Measurements from ENCODE around the gene ARHGAP24. TPM values are rescaled to one million over a fixed set of nuclear protein-coding genes. Genes with fewer than 3 reads are reported as not detected.

The ARHGAP24 gene
- total RNA-seq, 2 donors from 2014 or later = 66.8 to 85.6 TPM

DNA sequence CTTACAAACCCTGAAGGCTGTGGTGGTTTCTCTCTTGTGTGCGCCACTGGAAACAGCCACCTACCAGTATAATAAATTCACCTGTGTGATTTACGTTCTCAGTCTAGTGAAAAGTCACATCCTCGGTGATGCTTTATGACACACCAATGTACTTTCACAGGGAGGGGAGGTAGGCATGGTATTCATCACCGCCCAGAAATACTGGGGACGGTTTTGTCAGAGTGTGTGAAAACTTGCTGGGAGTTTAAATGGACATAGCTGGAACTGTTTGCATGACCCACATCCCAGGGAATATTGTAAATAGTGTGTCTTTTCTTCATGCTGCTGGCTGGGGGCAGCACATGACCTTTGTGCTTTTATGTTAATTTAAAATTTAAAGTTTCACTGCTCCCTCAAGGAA is 463.1 kb downstream of the ARHGAP24 start:
- Histone ChIP-seq H3K9ac (ENCODE audit: extremely low read depth, low read length, poor library complexity, severe bottlenecking) (no peak overlapping the region), H3K9me3 (ENCODE audit: control insufficient read depth, low read length) (no peaks in the 10 kb centered on the region), H3K4me1 (ENCODE audit: control insufficient read depth, insufficient read depth, low read length) (no peaks in the 10 kb centered on the region), H3K27ac (ENCODE audit: low read depth, low read length) (no peak overlapping the region), H3K27me3 (ENCODE audit: control insufficient read depth, insufficient read depth, low read length, poor library complexity, severe bottlenecking) (no peaks in the 10 kb centered on the region), H3K36me3 (ENCODE audit: control insufficient read depth, insufficient read depth, low read length) (peaks cover 12% of the 10 kb centered on the region), H3K4me3 (ENCODE audit: low read length) (no peak overlapping the region)
- no peaks in the 10 kb centered on the region for H3K27me3 Mint-ChIP-seq (ENCODE audit: insufficient read depth)
- H3K4me3 Mint-ChIP-seq = no peak overlapping the region
- WGBS, 2 experiments (ENCODE audit: insufficient coverage in 1 of 2, insufficient read length in 1 of 2) = 89 to 94% methylated on average over 5 of the region's 5 CpGs
- no peak for DNase-seq
- no peaks in the 10 kb centered on the region for H3K9me3 Mint-ChIP-seq
- peaks cover 16% of the 10 kb centered on the region for H3K36me3 Mint-ChIP-seq (ENCODE audit: low read depth)
- H3K27ac Mint-ChIP-seq = no peak overlapping the region
- H3K4me1 Mint-ChIP-seq = no peaks in the 10 kb centered on the region
- TF ChIP-seq, protein P1, sequence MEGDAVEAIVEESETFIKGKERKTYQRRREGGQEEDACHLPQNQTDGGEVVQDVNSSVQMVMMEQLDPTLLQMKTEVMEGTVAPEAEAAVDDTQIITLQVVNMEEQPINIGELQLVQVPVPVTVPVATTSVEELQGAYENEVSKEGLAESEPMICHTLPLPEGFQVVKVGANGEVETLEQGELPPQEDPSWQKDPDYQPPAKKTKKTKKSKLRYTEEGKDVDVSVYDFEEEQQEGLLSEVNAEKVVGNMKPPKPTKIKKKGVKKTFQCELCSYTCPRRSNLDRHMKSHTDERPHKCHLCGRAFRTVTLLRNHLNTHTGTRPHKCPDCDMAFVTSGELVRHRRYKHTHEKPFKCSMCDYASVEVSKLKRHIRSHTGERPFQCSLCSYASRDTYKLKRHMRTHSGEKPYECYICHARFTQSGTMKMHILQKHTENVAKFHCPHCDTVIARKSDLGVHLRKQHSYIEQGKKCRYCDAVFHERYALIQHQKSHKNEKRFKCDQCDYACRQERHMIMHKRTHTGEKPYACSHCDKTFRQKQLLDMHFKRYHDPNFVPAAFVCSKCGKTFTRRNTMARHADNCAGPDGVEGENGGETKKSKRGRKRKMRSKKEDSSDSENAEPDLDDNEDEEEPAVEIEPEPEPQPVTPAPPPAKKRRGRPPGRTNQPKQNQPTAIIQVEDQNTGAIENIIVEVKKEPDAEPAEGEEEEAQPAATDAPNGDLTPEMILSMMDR (conservative IDR thresholded peaks at IDR 0.05) = no peak

DNA sequence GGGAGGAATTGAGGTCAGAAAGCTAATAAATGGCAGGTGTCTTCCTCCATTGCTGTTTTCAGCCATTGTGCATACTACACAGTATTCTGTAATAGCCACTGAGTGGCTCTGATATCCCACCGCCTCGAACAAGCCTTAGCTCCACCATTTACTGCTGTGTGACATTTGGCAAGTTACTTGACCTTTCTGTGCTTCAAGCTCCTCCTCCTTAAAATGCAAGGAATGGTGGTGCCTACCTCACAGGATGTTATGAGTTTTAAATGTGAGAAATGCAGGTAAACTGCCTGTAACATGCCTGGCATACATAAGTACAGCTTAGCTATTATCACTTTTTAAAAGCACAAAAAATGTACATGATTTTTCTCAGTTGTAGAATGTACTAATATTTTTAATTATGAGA is 464.0 kb downstream of the ARHGAP24 start:
- H3K4me3 ChIP-seq (ENCODE audit: low read length) = no peak overlapping the region
- H3K36me3 ChIP-seq (ENCODE audit: control insufficient read depth, insufficient read depth, low read length) = peaks cover 20% of the 10 kb centered on the region
- H3K9ac ChIP-seq (ENCODE audit: extremely low read depth, low read length, poor library complexity, severe bottlenecking) = no peak overlapping the region
- no peak overlapping the region for H3K27ac ChIP-seq (ENCODE audit: low read depth, low read length)
- H3K4me1 ChIP-seq (ENCODE audit: control insufficient read depth, insufficient read depth, low read length) = no peaks in the 10 kb centered on the region
- no peak overlapping the region for H3K4me3 Mint-ChIP-seq
- peaks cover 23% of the 10 kb centered on the region for H3K36me3 Mint-ChIP-seq (ENCODE audit: low read depth)
- no peak for DNase-seq
- H3K9me3 Mint-ChIP-seq = no peaks in the 10 kb centered on the region
- TF ChIP-seq, protein P1 (conservative IDR thresholded peaks at IDR 0.05) = no peak
- H3K27ac Mint-ChIP-seq = no peak overlapping the region
- no peaks in the 10 kb centered on the region for H3K27me3 ChIP-seq (ENCODE audit: control insufficient read depth, insufficient read depth, low read length, poor library complexity, severe bottlenecking)
- no peaks in the 10 kb centered on the region for H3K4me1 Mint-ChIP-seq
- 93 to 94% methylated on average over 2 of the region's 2 CpGs for WGBS, 2 experiments (ENCODE audit: insufficient coverage in 1 of 2, insufficient read length in 1 of 2)
- H3K9me3 ChIP-seq (ENCODE audit: control insufficient read depth, low read length) = no peaks in the 10 kb centered on the region
- H3K27me3 Mint-ChIP-seq (ENCODE audit: insufficient read depth) = no peaks in the 10 kb centered on the region

DNA sequence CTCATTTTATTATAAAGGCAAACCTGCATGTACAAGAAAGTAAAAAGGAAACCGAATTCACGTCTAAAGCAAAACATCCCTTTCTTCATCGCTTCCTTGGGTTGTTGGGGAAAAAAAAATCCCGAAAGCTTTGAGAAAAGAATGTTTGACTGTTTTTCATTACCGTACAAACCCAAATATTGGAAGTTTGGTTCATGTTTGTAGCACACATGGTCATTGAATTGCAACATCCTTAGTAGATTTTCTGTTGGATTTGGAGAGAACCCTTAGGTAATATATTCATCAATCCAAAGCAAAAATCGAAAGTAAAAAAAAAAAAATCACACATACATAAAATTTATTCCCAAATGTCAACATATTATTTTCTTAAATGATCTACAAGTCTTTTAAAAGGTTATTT is 464.6 kb downstream of the ARHGAP24 start:
- Mint-ChIP-seq H3K36me3 (ENCODE audit: low read depth) (peaks cover 26% of the 10 kb centered on the region), H3K27ac (no peak overlapping the region), H3K9me3 (no peaks in the 10 kb centered on the region), H3K4me3 (no peak overlapping the region), H3K4me1 (no peaks in the 10 kb centered on the region), H3K27me3 (ENCODE audit: insufficient read depth) (no peaks in the 10 kb centered on the region)
- Histone ChIP-seq H3K27me3 (ENCODE audit: control insufficient read depth, insufficient read depth, low read length, poor library complexity, severe bottlenecking) (no peaks in the 10 kb centered on the region), H3K4me1 (ENCODE audit: control insufficient read depth, insufficient read depth, low read length) (no peaks in the 10 kb centered on the region), H3K36me3 (ENCODE audit: control insufficient read depth, insufficient read depth, low read length) (peaks cover 20% of the 10 kb centered on the region), H3K27ac (ENCODE audit: low read depth, low read length) (no peak overlapping the region), H3K9ac (ENCODE audit: extremely low read depth, low read length, poor library complexity, severe bottlenecking) (no peak overlapping the region), H3K9me3 (ENCODE audit: control insufficient read depth, low read length) (no peaks in the 10 kb centered on the region), H3K4me3 (ENCODE audit: low read length) (no peak overlapping the region)
- WGBS, 2 experiments (ENCODE audit: insufficient coverage in 1 of 2, insufficient read length in 1 of 2) = 94 to 96% methylated on average over 5 to 6 of the region's 6 CpGs
- no peak for DNase-seq
- TF ChIP-seq, protein P1 (conservative IDR thresholded peaks at IDR 0.05) = no peak

Data from endodermal cell (in vitro differentiated cells).